ENCODE results near the gene HP1BP3. TPM values are rescaled to one million over a fixed set of nuclear protein-coding genes. Genes with fewer than 3 reads are reported as not detected.

The HP1BP3 gene
- total RNA-seq, 2 donors from 2014 or later: 90.8 to 201 TPM

GRCh38 chr1:20729155-20729931 is 57.8 kb downstream of the HP1BP3 start:
- TF ChIP-seq CTCF (IDR thresholded peaks at IDR 0.05) (no peak), POLR2A (IDR thresholded peaks at IDR 0.05) (no peak)
- Histone ChIP-seq H3K36me3 (replicated peaks in 1 of 2; ENCODE audit: insufficient read depth in 1 of 2, low read depth in 2 of 2) (no peaks in the 10 kb centered on the region), H3K9me3 (no peaks in the 10 kb centered on the region), H3K27me3 (peaks cover 0 to 3% of the 10 kb centered on the region in 2 donors), H3K4me1 (peaks cover 24% of the 10 kb centered on the region), H3K4me3 (no peak overlapping the region), H3K27ac (no peak overlapping the region)
- WGBS, 2 donors: 41 to 47% methylated on average over 6 to 14 of the region's 14 CpGs
- intact Hi-C loops (cut with DNase I): no loop called here
- DNase-seq (no peak), ATAC-seq (no peak)

GRCh38 chr1:20728371-20729154 is 58.5 kb downstream of the HP1BP3 start:
- intact Hi-C loops (cut with DNase I): no loop called here
- H3K27ac ChIP-seq: no peak overlapping the region
- peaks cover 22% of the 10 kb centered on the region for H3K4me1 ChIP-seq
- no peaks in the 10 kb centered on the region for H3K36me3 ChIP-seq (replicated peaks in 1 of 2; ENCODE audit: insufficient read depth in 1 of 2, low read depth in 2 of 2)
- no peak for ATAC-seq
- H3K4me3 ChIP-seq: no peak overlapping the region
- H3K27me3 ChIP-seq: peaks cover 0 to 3% of the 10 kb centered on the region in 2 donors
- TF ChIP-seq POLR2A (IDR thresholded peaks at IDR 0.05) (no peak), CTCF (IDR thresholded peaks at IDR 0.05) (no peak)
- H3K9me3 ChIP-seq: no peaks in the 10 kb centered on the region
- no peak for DNase-seq
- WGBS, 2 donors: 68 to 72% methylated on average over 6 to 9 of the region's 9 CpGs

- TF ChIP-seq CTCF (IDR thresholded peaks at IDR 0.05) (no peak), POLR2A (IDR thresholded peaks at IDR 0.05) (no peak)
- ATAC-seq: no peak
- no peak for DNase-seq
- Histone ChIP-seq H3K36me3 (replicated peaks in 1 of 2; ENCODE audit: insufficient read depth in 1 of 2, low read depth in 2 of 2) (no peaks in the 10 kb centered on the region), H3K27me3 (peaks cover 0 to 3% of the 10 kb centered on the region in 2 donors), H3K27ac (no peak overlapping the region), H3K9me3 (no peaks in the 10 kb centered on the region), H3K4me3 (no peak overlapping the region), H3K4me1 (peaks cover 14% of the 10 kb centered on the region)
- 46 to 64% methylated on average over 3 to 10 of the region's 13 CpGs for WGBS, 2 donors
- intact Hi-C loops (cut with DNase I): no loop called here
Measured at GRCh38 chr1:20727746-20728316, 59.3 kb downstream of the HP1BP3 start.

- Histone ChIP-seq H3K4me3 (no peak overlapping the region), H3K27me3 (peaks cover 0 to 3% of the 10 kb centered on the region in 2 donors), H3K4me1 (peaks cover 8% of the 10 kb centered on the region), H3K27ac (no peak overlapping the region), H3K36me3 (replicated peaks in 1 of 2; ENCODE audit: insufficient read depth in 1 of 2, low read depth in 2 of 2) (no peaks in the 10 kb centered on the region), H3K9me3 (no peaks in the 10 kb centered on the region)
- no peak for DNase-seq
- intact Hi-C loops (cut with DNase I): no loop called here
- 81 to 83% methylated on average over 7 to 17 of the region's 17 CpGs for WGBS, 2 donors
- TF ChIP-seq CTCF (IDR thresholded peaks at IDR 0.05) (no peak), POLR2A (IDR thresholded peaks at IDR 0.05) (no peak)
- no peak for ATAC-seq
Measured at GRCh38 chr1:20726932-20727745, 60.0 kb downstream of the HP1BP3 start.
